WERI-Rb-1 (cell line): Measurements from ENCODE around the gene C1orf216.
"Not testable (repeated sequence)": the region's sequence is repeated elsewhere in the genome, so short reads cannot be mapped to it uniquely, and the experiment has no call there.

ENCODE experiments used
- DNase-seq: peaks from one replicate; pipeline ENCODE4 v3.0.0-alpha.2; 2020
- H3K27ac ChIP-seq: fragments of 250-450 bp; sonication (Bioruptor Pico); 2 replicates; pipeline ENCODE4 v1.5.1; 2020; ENCODE audit warnings: mild to moderate bottlenecking, moderate library complexity
- H3K27me3 ChIP-seq: fragments of 250-450 bp; sonication (Bioruptor Pico); 2 replicates; pipeline ENCODE4 v1.5.1; 2021; ENCODE audit warnings: mild to moderate bottlenecking, low read depth, moderate library complexity; ENCODE audit not compliant: insufficient read depth, severe bottlenecking
- H3K36me3 ChIP-seq: fragments of 250-450 bp; sonication (Bioruptor Pico); 2 replicates; pipeline ENCODE4 v1.5.1; 2020; ENCODE audit warnings: mild to moderate bottlenecking, moderate library complexity
- H3K4me3 ChIP-seq: 2 replicates; pipeline ENCODE4 v1.5.1; 2011; ENCODE audit warnings: low read depth, mild to moderate bottlenecking, control low read depth, low read length
- H3K9me3 ChIP-seq: fragments of 250-450 bp; sonication (Bioruptor Pico); 2 replicates; pipeline ENCODE4 v1.5.1; 2021; ENCODE audit warnings: mild to moderate bottlenecking, moderate library complexity; ENCODE audit not compliant: severe bottlenecking
- CTCF ChIP-seq: IDR thresholded peaks from 2 replicates; pipeline ENCODE4 v1.5.1; 2011; ENCODE audit warnings: low read depth, mild to moderate bottlenecking, control low read depth, inconsistent platforms, low read length

The C1orf216 gene

GRCh38 chr1:35708952-35709351 is 9.7 kb downstream of the C1orf216 start:
- DNase-seq, result no peak
- Histone ChIP-seq H3K27me3 (no peaks in the 10 kb centered on the region), H3K9me3 (no peaks in the 10 kb centered on the region), H3K4me3 (peak overlapping the region; percentile 85), H3K27ac (peak overlapping the region; percentile 97), H3K36me3 (peaks cover 5% of the 10 kb centered on the region)
- TF ChIP-seq CTCF, result no peak

GRCh38 chr1:35708441-35708921 is 10.2 kb downstream of the C1orf216 start:
- H3K4me3 ChIP-seq, result peak overlapping the region; percentile 85
- H3K9me3 ChIP-seq, result no peaks in the 10 kb centered on the region
- peak; percentile 78 for DNase-seq
- TF ChIP-seq CTCF, result no peak
- peaks cover 4% of the 10 kb centered on the region for H3K36me3 ChIP-seq
- no peaks in the 10 kb centered on the region for H3K27me3 ChIP-seq
- peak overlapping the region; percentile 97 for H3K27ac ChIP-seq

- no peaks in the 10 kb centered on the region for H3K27me3 ChIP-seq
- peak overlapping the region; percentile 97 for H3K27ac ChIP-seq
- peak overlapping the region; percentile 85 for H3K4me3 ChIP-seq
- peak; percentile 96 for DNase-seq
- TF ChIP-seq CTCF, result no peak
- no peaks in the 10 kb centered on the region for H3K36me3 ChIP-seq
- H3K9me3 ChIP-seq, result no peaks in the 10 kb centered on the region
Observed at GRCh38 chr1:35707601-35708440, 10.9 kb downstream of the C1orf216 start.

- Histone ChIP-seq H3K4me3 (peak overlapping the region; percentile 85), H3K27ac (peak overlapping the region; percentile 97)
Observed at GRCh38 chr1:35706846-35707600, 11.7 kb downstream of the C1orf216 start.

GRCh38 chr1:35702508-35702907 is 16.2 kb downstream of the C1orf216 start:
- Histone ChIP-seq H3K36me3 (no peaks in the 10 kb centered on the region), H3K27me3 (no peaks in the 10 kb centered on the region), H3K9me3 (no peaks in the 10 kb centered on the region), H3K27ac (no peak overlapping the region), H3K4me3 (no peak overlapping the region)
- no peak for DNase-seq
- TF ChIP-seq CTCF, result no peak

More at GRCh38 chr1:35706846-35707600, 11.7 kb downstream of the C1orf216 start:
- Histone ChIP-seq H3K36me3 (no peaks in the 10 kb centered on the region), H3K27me3 (no peaks in the 10 kb centered on the region), H3K9me3 (no peaks in the 10 kb centered on the region)
- peak; percentile 86 for DNase-seq
- TF ChIP-seq CTCF, result no peak

GRCh38 chr1:35699152-35699551 is 19.5 kb downstream of the C1orf216 start:
- not testable (repeated sequence) for H3K36me3 ChIP-seq, H3K4me3 ChIP-seq, DNase-seq, H3K27ac ChIP-seq, H3K27me3 ChIP-seq, H3K9me3 ChIP-seq
